Caco-2 (cell line): ENCODE results near the gene SDS. TPM values are rescaled to one million over a fixed set of nuclear protein-coding genes. Genes with fewer than 3 reads are reported as not detected.
A peak's percentile ranks its signal among the peaks of the same experiment; 100 is the strongest.

Experiments used
- BruUV-seq: library from RNA; stranded (reverse); fragments of 400-500 nt; replicated peaks from 2 replicates; lab custom pipeline; 2021; lab: Mats Ljungman, UMichigan
- CTCF ChIA-PET: fragments of 300-600 bp; sonication (Branson Sonifier 250); formaldehyde crosslinking; loops from one replicate; lab custom pipeline; 2022; ENCODE audit warnings: antibody characterized with exemption; lab: Charles Lee
- POLR2A ChIA-PET: fragments of 300-600 bp; sonication (Branson Sonifier 250); formaldehyde crosslinking; loops from one replicate; lab custom pipeline; 2022; ENCODE audit warnings: antibody characterized with exemption; lab: Charles Lee
- DNase-seq, 2 experiments: peaks; one replicate each; pipeline versions ENCODE4 v3.0.0 to v3.0.0-alpha.2; 2020 to 2022
- H3K27me3 ChIP-seq: replicated peaks from 2 replicates; pipeline ENCODE4 v1.6.0; 2011; ENCODE audit warnings: low read length; ENCODE audit not compliant: control insufficient read depth, insufficient read depth
- H3K36me3 ChIP-seq: 2 replicates; pipeline ENCODE4 v1.5.1; 2011; ENCODE audit warnings: low read length; ENCODE audit not compliant: control insufficient read depth, insufficient read depth
- H3K4me1 ChIP-seq: fragments of 250-450 bp; sonication (Bioruptor Pico); 2 replicates; pipeline ENCODE4 v1.5.1; 2020; ENCODE audit warnings: mild to moderate bottlenecking
- H3K4me3 ChIP-seq: 2 replicates; pipeline ENCODE4 v1.5.1; 2011; ENCODE audit warnings: low read depth, mild to moderate bottlenecking, control low read depth, low read length
- H3K9me3 ChIP-seq: fragments of 250-450 bp; sonication (Bioruptor Pico); 2 replicates; pipeline ENCODE4 v1.5.1; 2020; ENCODE audit warnings: mild to moderate bottlenecking, moderate library complexity
- H3K27ac Mint-ChIP-seq: one replicate; pipeline ENCODE4 v1.8.0; 2022; ENCODE audit warnings: mixed read lengths; ENCODE audit not compliant: unreplicated experiment
- H3K27me3 Mint-ChIP-seq: one replicate; pipeline ENCODE4 v1.8.0; 2022; ENCODE audit warnings: mixed read lengths; ENCODE audit not compliant: insufficient read depth, unreplicated experiment
- H3K36me3 Mint-ChIP-seq: one replicate; pipeline ENCODE4 v1.8.0; 2022; ENCODE audit warnings: mild to moderate bottlenecking, mixed read lengths; ENCODE audit not compliant: insufficient read depth, unreplicated experiment
- H3K4me1 Mint-ChIP-seq: one replicate; pipeline ENCODE4 v1.8.0; 2022; ENCODE audit warnings: low read depth, mixed read lengths; ENCODE audit not compliant: unreplicated experiment
- H3K4me3 Mint-ChIP-seq: one replicate; pipeline ENCODE4 v1.8.0; 2022; ENCODE audit warnings: mild to moderate bottlenecking, moderate library complexity, mixed read lengths; ENCODE audit not compliant: unreplicated experiment
- H3K9me3 Mint-ChIP-seq: one replicate; pipeline ENCODE4 v1.8.0; 2022; ENCODE audit warnings: mixed read lengths; ENCODE audit not compliant: unreplicated experiment
- CTCF ChIP-seq, 2 experiments: fragments of 200-600 bp in 1 of 2; IDR thresholded peaks; 1 replicate in 1 of 2; 2 replicates in 1 of 2; pipeline versions ENCODE4 v1.5.1 to v1.8.0; 2011 to 2022; ENCODE audit warnings: antibody characterized with exemption in 1 of 2, control low read depth in 1 of 2, inconsistent platforms in 1 of 2, low read depth in 1 of 2, low read length in 1 of 2, mild to moderate bottlenecking in 1 of 2, moderate library complexity in 1 of 2; ENCODE audit not compliant: insufficient read depth in 1 of 2, severe bottlenecking in 1 of 2, unreplicated experiment in 1 of 2
- intact Hi-C: fragments of 100-400 bp; cut with micrococcal nuclease; formaldehyde crosslinking; loops from one replicate; pipeline ENCODE4 v1.10.0; 2022; ENCODE audit not compliant: unreplicated experiment
- total RNA-seq: library from RNA; stranded (reverse); gene quantifications from 2 replicates; pipeline ENCODE4 v1.2.3, GENCODE V29; 2022

SDS gene
- total RNA-seq, 1 experiment from 2014 or later = not detected

- intact Hi-C loops = no loop called here
- CTCF ChIA-PET = no interaction called here
These were observed 37.5 kb upstream of the SDS start for GRCh38 chr12:113440947-113441782.

GRCh38 chr12:113440336-113440735 is 36.6 kb upstream of the SDS start:
- TF ChIP-seq CTCF (IDR thresholded peaks at IDR 0.05; ENCODE audit: insufficient read depth in 1 of 2, low read depth in 1 of 2, low read length in 1 of 2, severe bottlenecking in 1 of 2, unreplicated experiment in 1 of 2) = no peak
- Mint-ChIP-seq H3K27ac (no peak overlapping the region), H3K4me1 (peaks cover 6% of the 10 kb centered on the region), H3K27me3 (no peaks in the 10 kb centered on the region), H3K9me3 (no peaks in the 10 kb centered on the region), H3K4me3 (no peak overlapping the region), H3K36me3 (no peaks in the 10 kb centered on the region)
- no TSS peak for BruUV-seq
- no peaks in the 10 kb centered on the region for H3K9me3 ChIP-seq
- DNase-seq = no peak
- no peaks in the 10 kb centered on the region for H3K4me1 ChIP-seq
- H3K4me3 ChIP-seq = no peak overlapping the region
- H3K27me3 ChIP-seq = no peaks in the 10 kb centered on the region; the same call in 1 of the 2 replicates
- intact Hi-C loops = no loop called here
- H3K36me3 ChIP-seq = no peaks in the 10 kb centered on the region
- CTCF ChIA-PET = interaction anchor here (0.8 kb wide), 1 partner anchor 354 kb away, joined by 3 read pairs; no protein-coding TSS in a partner anchor
- POLR2A ChIA-PET = no interaction called here

More at GRCh38 chr12:113440947-113441782, 37.5 kb upstream of the SDS start:
- Histone ChIP-seq H3K4me3 (no peak overlapping the region), H3K9me3 (no peaks in the 10 kb centered on the region), H3K36me3 (no peaks in the 10 kb centered on the region), H3K4me1 (no peaks in the 10 kb centered on the region), H3K27me3 (no peaks in the 10 kb centered on the region; the same call in 1 of the 2 replicates)
- no TSS peak for BruUV-seq
- POLR2A ChIA-PET = interaction anchor here (0.6 kb wide), 1 partner anchor 308 kb away, joined by 3 read pairs; no protein-coding TSS in a partner anchor
- Mint-ChIP-seq H3K4me3 (no peak overlapping the region), H3K27me3 (no peaks in the 10 kb centered on the region), H3K27ac (no peak overlapping the region), H3K9me3 (no peaks in the 10 kb centered on the region), H3K36me3 (no peaks in the 10 kb centered on the region), H3K4me1 (peaks cover 6% of the 10 kb centered on the region)
- peak; percentile 18 to 56 for DNase-seq
- no peak for TF ChIP-seq CTCF (IDR thresholded peaks at IDR 0.05; ENCODE audit: insufficient read depth in 1 of 2, low read depth in 1 of 2, low read length in 1 of 2, severe bottlenecking in 1 of 2, unreplicated experiment in 1 of 2)

GRCh38 chr12:113439606-113440030 is 35.9 kb upstream of the SDS start:
- peak; percentile 81 to 87 for TF ChIP-seq CTCF (IDR thresholded peaks at IDR 0.05; ENCODE audit: insufficient read depth in 1 of 2, low read depth in 1 of 2, low read length in 1 of 2, severe bottlenecking in 1 of 2, unreplicated experiment in 1 of 2)
- POLR2A ChIA-PET = no interaction called here
- Histone ChIP-seq H3K36me3 (no peaks in the 10 kb centered on the region), H3K9me3 (no peaks in the 10 kb centered on the region), H3K27me3 (no peaks in the 10 kb centered on the region; the same call in 1 of the 2 replicates), H3K4me1 (no peaks in the 10 kb centered on the region), H3K4me3 (no peak overlapping the region)
- CTCF ChIA-PET = interaction anchor here (0.8 kb wide), 1 partner anchor 354 kb away, joined by 3 read pairs; no protein-coding TSS in a partner anchor
- Mint-ChIP-seq H3K9me3 (no peaks in the 10 kb centered on the region), H3K4me1 (peaks cover 6% of the 10 kb centered on the region), H3K36me3 (no peaks in the 10 kb centered on the region), H3K27me3 (no peaks in the 10 kb centered on the region), H3K27ac (no peak overlapping the region), H3K4me3 (no peak overlapping the region)
- intact Hi-C loops = loop anchor here (1.0 kb wide), 1 partner anchor 473 kb away; no protein-coding TSS in a partner anchor
- peak; percentile 68 to 73 for DNase-seq
- no TSS peak for BruUV-seq
